GM12892 (cell line): Measurements from ENCODE around the gene GPX4.

ENCODE experiments used
- POLR2A ChIP-seq: IDR thresholded peaks from 2 replicates; pipeline ENCODE4 v1.6.1; 2011; ENCODE audit warnings: low read depth, low read length, control low read depth
- POLR2AphosphoS5 ChIP-seq: IDR thresholded peaks from 2 replicates; pipeline ENCODE4 v1.6.1; 2011; ENCODE audit warnings: low read depth, low read length, control low read depth
- TAF1 ChIP-seq: IDR thresholded peaks from 2 replicates; pipeline ENCODE4 v1.6.1; 2011; ENCODE audit warnings: low read depth, mild to moderate bottlenecking, control low read depth, low read length, borderline replicate concordance

DNA sequence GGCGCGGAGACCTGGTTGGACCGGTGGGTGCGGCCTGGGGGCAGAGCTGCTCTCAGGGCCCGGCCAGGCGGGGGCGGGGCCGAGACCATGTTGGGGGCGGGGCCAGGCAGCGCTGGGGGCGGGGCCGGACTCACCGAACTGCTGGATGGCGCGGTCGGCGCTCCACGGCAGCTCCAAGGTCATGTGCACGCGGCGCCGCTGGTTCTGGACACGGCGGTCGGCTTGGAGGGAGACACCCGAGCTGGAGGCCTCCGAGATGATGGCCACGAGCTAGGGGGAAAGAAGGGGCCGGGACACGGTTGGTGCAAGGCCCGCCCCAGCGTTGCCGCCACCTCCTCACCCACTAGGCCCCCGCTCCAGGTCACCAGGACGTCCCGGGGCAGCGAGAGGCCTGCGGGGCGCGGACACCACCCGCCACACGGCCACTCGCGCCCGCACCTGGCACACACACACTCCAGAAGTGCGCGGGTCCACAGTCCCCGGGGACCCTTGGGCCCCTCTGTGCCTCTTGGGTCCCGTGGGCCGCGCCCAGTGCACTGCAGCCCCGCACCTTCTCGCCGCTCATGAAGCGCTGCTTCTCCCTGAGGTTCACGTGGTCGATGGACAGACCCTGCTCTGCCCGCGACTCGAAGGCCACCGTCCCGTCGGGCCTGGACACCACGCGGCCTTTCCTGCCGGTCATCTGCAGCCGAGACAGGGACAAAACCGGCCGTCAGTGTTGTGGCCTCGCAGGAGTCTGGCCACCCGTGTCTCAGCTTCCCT, 8.7 kb downstream of the GPX4 start:
- no peak for TF ChIP-seq POLR2A
- TF ChIP-seq TAF1: no peak
- TF ChIP-seq POLR2AphosphoS5: no peak
